Endometrial microvascular endothelial cells (primary cell): ENCODE data around the gene PARP4. TPM values are rescaled to one million over a fixed set of nuclear protein-coding genes. Genes with fewer than 3 reads are reported as not detected.
"Not testable (repeated sequence)": the region's sequence is repeated elsewhere in the genome, so short reads cannot be mapped to it uniquely, and the experiment has no call there.

Source experiments
- in situ Hi-C: cut with HindIII; loops from 2 replicates; pipeline ENCODE4 v1.10.0; 2017; ENCODE audit warnings: low sequenced_read_pairs, low pct_unique_long_range_greater_than_20kb; ENCODE audit errors: inconsistent ontology term
- total RNA-seq: library from RNA; depleted of rRNA; stranded (reverse); fragments of >200 nt; gene quantifications from one replicate; pipeline ENCODE4 v1.2.3, GENCODE V29; 2015; ENCODE audit errors: inconsistent ontology term

Gene PARP4
- total RNA-seq, 1 donor from 2014 or later, result 103 TPM

- in situ Hi-C loops, result no loop called here
These were observed 52.3 kb downstream of the PARP4 start for GRCh38 chr13:24460256-24460655.

- in situ Hi-C loops, result no loop called here
These were observed 52.9 kb downstream of the PARP4 start for GRCh38 chr13:24459726-24460125.

- in situ Hi-C loops, result no loop called here
These were observed 53.3 kb downstream of the PARP4 start for GRCh38 chr13:24459234-24459633.

- in situ Hi-C loops, result no loop called here
These were observed 53.8 kb downstream of the PARP4 start for GRCh38 chr13:24458736-24459135.

- in situ Hi-C loops, result no loop called here
These were observed 56.2 kb downstream of the PARP4 start for GRCh38 chr13:24456396-24456795.

- in situ Hi-C loops, result no loop called here
These were observed 58.5 kb downstream of the PARP4 start for GRCh38 chr13:24454056-24454455.

- in situ Hi-C loops, result no loop called here
These were observed 60.5 kb downstream of the PARP4 start for GRCh38 chr13:24452044-24452443.

- in situ Hi-C loops, result no loop called here
These were observed 62.0 kb downstream of the PARP4 start for GRCh38 chr13:24450530-24450929.

GRCh38 chr13:24444851-24445250, 67.7 kb downstream of the PARP4 start:
- in situ Hi-C loops, result not testable (repeated sequence)

- in situ Hi-C loops, result no loop called here
These were observed 69.2 kb downstream of the PARP4 start for GRCh38 chr13:24443366-24443765.

GRCh38 chr13:24426045-24426444, 86.5 kb downstream of the PARP4 start:
- in situ Hi-C loops, result not testable (repeated sequence)

- in situ Hi-C loops, result not testable (repeated sequence)
These were observed 92.9 kb downstream of the PARP4 start for GRCh38 chr13:24419668-24420067.

GRCh38 chr13:24407844-24408243, 104.7 kb downstream of the PARP4 start:
- in situ Hi-C loops, result no loop called here

GRCh38 chr13:24406524-24406923, 106.1 kb downstream of the PARP4 start:
- in situ Hi-C loops, result no loop called here

GRCh38 chr13:24396821-24397220, 115.8 kb downstream of the PARP4 start:
- in situ Hi-C loops, result no loop called here

GRCh38 chr13:24392972-24393371, 119.6 kb downstream of the PARP4 start:
- in situ Hi-C loops, result no loop called here

- in situ Hi-C loops, result not testable (repeated sequence)
These were observed 120.6 kb downstream of the PARP4 start for GRCh38 chr13:24391771-24392683.

GRCh38 chr13:24390795-24391194, 121.8 kb downstream of the PARP4 start:
- in situ Hi-C loops, result not testable (repeated sequence)

- in situ Hi-C loops, result no loop called here
These were observed 123.1 kb downstream of the PARP4 start for GRCh38 chr13:24389506-24389905.

GRCh38 chr13:24388743-24389142, 123.8 kb downstream of the PARP4 start:
- in situ Hi-C loops, result not testable (repeated sequence)
